HG02938 (cell line): ENCODE results near the gene RASGRP3.
"Not testable (repeated sequence)": the region's sequence is repeated elsewhere in the genome, so short reads cannot be mapped to it uniquely, and the experiment has no call there.

ENCODE experiments used
- ATAC-seq: cut with Tn5 transposase; IDR thresholded peaks from one replicate; pipeline ENCODE4 v1.9.1; 2021; ENCODE audit warnings: mild to moderate bottlenecking, moderate library complexity; ENCODE audit not compliant: unreplicated experiment

The RASGRP3 gene, protein sequence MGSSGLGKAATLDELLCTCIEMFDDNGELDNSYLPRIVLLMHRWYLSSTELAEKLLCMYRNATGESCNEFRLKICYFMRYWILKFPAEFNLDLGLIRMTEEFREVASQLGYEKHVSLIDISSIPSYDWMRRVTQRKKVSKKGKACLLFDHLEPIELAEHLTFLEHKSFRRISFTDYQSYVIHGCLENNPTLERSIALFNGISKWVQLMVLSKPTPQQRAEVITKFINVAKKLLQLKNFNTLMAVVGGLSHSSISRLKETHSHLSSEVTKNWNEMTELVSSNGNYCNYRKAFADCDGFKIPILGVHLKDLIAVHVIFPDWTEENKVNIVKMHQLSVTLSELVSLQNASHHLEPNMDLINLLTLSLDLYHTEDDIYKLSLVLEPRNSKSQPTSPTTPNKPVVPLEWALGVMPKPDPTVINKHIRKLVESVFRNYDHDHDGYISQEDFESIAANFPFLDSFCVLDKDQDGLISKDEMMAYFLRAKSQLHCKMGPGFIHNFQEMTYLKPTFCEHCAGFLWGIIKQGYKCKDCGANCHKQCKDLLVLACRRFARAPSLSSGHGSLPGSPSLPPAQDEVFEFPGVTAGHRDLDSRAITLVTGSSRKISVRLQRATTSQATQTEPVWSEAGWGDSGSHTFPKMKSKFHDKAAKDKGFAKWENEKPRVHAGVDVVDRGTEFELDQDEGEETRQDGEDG

DNA sequence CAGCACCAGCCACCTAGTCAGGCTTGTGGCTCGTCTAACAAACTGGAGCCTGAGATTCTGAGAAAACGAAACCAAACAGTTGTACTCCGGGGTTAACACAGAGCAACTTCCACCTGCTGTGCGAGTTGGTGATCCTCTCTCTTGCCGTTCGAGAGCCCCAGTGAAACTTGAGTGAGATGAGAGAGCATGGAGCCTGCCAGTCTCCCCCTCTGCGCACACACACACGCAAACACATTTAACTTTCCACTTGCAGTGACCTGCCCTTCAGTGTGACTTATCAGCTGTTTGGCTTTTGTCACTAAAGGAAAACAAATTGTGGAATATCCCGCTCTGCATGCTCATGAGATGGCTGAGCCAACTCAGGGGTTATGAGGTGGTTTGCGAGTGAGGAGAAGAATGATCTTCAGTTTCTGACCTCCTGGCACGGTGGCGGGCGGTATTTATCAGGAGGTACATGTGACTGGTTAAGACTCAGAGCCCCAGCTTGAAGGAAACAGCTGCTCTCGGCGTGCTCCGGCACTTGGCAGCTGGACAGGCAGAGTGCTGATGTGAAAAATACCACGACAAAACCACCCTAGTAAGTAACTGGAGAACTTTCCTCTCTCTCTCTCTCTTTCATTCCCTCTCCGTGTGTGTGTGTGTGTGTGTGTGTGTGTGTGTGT lies at the start of gene RASGRP3:
Gene RASGRP3 (plus strand): TSS at position 519 of the 662 bp plus-strand sequence. CDS start 38,488 bp downstream, outside the sequence.
- ATAC-seq = peak; percentile 49

DNA sequence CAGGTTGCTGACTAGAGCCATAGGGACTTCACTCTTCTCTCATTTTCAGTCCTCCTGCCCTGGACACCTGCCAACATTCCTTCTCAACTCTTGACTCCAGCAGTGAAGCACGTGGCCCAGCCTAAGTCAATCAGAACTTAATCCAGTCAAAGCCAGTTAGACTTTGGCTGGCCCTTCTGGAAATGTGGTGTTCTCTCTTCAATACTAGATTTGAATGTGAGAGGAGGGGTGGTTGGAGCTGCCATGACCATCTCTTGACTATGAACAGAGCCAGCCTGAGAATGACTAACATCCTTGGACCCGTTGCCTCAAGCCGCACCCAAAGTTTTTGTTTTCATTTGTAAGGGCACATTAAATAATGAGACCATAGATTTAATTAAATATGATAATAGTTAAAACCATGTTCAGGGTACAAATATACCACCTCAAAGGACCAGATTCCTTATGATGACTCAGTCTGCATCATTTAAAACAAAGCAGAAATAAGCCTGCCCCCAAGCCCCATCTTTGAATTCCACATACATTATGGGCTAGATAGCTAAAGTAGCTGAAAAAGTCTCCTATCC lies 49.7 kb upstream of the RASGRP3 start:
- no peak for ATAC-seq

DNA sequence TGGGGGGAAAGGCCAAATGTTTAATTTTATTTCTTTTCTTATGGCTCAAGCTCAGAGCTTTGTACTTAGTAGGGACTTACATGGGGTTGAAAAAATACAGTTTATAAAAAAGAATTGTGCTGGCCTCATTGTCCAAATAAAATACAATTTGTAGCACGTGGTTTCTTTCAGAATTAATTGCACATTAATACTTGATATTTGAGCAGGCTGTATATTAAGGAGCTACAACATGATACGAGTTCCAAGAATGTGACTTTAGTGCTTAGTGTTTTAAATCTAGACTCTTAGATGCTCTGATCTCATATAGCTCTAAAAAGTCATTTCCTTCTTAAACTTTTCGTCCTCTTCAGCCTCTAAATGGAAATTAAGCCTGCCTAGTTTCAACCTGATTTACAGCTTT lies 46.4 kb upstream of the RASGRP3 start:
- ATAC-seq = no peak

DNA sequence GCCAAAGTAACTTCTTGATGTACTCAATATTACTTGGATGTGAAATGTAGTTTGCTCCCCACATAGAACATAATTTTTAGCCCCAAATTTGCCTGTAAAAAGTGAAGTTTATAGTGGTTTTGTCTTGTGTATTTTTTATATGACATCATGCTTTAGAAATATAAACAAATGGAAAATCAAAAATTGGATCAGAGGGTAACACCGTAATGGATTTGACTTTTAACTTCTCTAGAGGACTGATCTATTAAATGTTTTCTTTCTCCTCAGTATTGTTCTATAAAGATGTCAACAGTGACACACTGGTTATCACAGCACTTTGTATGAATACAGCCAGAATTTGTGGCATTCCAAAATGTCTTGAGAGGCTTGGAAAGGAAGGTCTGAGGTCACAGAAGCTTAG lies 45.6 kb upstream of the RASGRP3 start:
- no peak for ATAC-seq

DNA sequence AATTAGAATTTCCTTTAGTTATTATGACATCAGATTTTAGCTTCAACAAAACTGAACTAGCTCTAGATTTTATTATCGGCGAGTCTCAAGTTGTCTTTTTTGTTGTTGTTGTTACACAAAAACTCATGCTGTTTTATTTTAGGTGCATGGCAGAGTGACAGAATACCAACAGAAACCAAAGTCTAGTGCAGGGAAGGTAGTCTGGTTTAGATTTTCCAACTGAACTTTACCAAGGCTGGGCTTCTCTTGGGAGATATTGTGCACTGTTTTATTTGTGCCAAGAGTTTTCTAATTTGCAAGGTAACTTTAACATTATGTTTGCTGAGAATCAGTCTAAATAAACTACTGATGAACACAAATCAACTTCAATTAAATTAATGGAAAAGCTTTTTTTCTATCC lies 43.6 kb upstream of the RASGRP3 start:
- ATAC-seq = no peak

DNA sequence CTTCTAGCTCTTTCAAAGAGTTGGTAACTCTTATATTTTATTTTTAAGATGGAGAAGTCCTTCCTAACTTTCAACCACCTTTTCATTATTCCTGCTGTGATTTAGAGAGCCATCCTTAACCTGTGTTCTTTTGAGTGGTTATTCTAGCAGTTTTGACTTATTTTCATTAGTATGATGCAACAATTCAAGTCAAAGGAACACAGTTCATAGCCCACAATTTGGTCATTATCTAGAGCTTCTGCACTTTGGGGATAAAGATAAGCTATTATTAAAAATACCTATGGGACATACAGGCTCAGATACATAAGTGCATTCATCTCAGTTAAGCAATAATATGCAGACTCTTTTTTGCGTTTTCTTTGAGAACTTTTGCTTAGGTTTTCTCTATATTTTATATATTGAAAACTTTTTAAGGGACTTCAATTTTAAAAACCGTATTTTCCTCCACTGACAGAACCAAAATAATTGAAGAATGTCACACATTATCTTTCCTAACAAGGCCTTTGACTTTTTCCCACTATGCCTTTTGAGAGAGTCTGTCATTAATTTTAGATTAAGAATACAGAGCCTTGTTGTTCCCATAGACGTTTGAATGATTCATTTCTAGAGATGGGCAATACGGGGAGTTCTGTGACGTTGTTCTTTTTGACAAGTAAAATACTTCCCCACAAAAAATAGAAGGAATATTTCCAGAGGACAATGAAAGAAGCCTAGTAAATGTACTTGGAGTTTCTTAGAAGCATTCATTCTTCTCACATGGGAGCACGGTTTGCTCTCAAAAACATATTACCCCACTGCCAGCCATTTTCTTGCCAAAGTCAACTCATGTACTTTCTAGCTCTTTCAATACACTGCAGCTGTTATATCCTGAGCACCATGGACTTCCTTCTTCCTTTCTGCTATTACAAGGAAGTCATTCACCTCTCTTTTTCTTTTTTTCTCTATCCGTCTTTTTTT lies 42.9 kb upstream of the RASGRP3 start:
- no peak for ATAC-seq

DNA sequence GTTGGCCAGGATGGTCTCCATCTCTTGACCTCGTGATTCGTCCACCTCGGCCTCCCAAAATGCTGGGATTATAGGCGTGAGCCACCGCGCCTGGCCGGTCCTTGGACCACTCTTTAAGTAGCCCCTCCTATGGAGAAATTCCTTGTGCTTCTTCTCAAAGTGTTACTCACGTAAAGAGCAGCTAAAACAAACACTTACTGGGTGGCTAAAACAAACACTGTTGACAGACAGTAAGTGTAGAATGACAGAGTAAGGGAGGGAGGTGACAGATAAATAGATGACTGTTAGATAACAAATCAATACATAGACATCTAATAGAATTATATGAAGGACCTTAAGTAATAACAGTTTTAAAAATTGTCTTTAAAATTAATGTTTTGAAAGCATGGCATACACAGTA lies 40.9 kb upstream of the RASGRP3 start:
- no peak for ATAC-seq

DNA sequence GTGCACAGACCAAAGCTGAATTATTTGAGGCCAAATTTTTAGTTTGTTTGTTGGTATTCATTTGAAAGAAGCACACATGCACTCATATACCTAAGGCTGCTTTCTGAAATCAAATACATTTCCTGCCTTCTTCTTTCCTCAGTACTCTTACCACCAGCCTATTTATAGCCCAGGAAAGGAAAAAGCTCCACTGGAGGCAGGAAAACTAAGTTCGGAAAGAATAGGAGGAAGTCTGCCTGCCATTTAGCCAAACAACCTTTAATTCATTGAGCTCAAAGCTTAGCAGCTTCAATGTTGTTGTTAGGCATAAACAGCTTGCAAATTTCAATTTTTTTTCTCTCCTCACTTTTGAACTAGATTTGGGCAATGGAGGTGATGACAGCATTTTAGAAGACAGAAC lies 40.4 kb upstream of the RASGRP3 start:
- ATAC-seq = no peak

DNA sequence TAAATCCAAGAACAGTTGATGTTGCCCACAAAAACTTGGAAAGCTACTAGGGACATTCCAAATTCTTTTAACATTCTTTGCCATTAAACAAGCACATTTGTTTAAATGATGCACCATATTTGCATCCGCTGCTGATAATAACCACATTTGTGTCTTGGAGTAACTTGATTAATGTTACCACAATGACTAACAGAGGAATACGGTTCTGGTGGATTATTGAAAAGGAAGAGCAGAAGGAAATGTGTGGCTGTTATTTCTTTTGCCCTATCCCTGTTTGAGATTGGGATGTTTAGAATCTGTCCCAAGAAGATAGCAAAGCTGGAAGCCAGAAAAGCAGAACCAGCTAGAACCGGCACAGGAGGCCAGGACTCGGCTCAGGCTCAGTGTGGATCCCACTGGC lies 39.2 kb upstream of the RASGRP3 start:
- ATAC-seq = no peak

DNA sequence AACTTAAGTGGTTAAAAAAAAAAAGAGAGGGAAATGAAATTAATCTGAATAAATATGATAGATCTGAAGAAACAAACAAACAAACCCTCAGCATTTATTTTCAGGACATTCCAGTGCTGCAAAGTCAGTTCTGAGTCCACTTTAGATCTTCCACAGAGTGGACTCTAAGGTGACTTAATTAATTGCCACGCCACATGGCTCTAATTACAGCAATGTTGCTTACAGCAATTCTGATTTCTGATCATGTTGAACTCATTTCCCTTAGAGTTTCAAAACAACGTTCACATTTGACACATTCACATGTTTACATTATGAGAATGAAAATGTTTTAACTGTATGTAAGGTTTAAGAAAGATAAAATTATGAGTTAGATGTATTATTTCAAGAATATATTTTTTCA lies 38.6 kb upstream of the RASGRP3 start:
- ATAC-seq = no peak

DNA sequence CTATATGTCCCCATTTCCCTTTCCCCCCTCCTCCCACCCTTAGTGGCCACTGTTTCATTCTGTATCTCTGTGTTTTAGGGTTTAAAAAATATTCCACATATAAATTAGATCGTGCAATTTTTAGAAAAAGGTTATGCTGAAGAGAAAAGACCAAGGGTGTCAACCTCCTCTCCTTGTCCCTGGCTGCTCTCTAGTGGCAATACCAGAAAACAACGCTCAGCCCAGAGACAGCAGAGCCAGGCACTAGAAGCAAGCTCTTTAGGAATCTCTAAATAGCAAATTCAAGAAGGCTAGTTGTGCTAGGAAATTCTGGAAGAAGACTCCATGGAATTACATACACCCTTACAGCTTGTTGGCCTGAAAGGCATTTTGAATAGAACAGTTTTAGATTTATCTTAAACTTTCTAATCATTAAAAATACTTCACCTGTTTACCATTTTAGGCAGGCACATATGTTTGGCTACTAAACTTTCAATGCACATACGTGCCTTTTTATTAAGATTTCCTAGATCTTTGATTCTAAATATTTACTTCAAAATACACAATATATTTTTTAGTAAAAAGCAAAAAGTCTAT lies 35.1 kb upstream of the RASGRP3 start:
- ATAC-seq = peak; percentile 92

DNA sequence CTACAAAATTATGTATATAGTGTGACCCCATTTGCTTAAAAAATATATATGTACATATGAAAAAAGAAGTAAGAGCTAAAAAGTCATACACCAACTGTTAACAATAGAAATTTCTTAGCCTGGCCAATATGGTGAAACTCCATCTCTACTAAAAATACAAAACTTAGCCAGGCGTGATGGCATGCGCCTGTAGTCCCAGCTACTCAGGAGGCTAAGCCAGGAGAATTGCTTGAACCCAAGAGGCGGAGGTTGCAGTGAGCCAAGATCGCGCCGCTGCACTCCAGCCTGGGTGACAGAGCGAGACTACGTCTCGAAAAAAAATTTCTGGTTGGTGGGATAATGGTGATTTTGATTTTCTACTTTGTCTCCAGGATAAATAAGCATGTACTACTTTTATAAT lies 34.4 kb upstream of the RASGRP3 start:
- not testable (repeated sequence) for ATAC-seq

DNA sequence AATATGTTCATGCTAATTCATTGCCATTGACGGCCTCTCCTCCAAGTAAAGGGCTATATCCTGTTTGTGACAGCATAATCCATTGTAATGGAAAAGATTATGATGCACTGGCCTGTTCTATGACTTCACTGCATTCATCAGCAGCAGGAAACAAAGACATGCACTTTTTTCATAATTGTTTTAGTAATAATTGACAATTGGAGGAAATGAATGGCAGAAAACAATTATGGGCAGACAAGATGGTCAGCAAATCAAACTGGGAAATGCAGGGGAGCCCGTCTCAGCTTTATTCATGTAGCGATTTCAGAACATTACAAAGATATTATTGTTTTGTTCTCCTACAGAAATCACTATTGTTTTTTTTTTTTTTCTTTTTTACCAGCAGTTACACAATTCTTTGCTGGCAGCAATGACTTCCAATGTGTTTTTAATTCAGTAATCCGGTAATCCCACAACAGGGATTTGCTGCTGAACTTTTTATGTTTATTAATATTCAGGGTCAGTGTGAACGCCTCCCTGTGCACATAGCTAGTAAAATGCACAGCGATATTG lies 33.8 kb upstream of the RASGRP3 start:
- ATAC-seq = no peak

DNA sequence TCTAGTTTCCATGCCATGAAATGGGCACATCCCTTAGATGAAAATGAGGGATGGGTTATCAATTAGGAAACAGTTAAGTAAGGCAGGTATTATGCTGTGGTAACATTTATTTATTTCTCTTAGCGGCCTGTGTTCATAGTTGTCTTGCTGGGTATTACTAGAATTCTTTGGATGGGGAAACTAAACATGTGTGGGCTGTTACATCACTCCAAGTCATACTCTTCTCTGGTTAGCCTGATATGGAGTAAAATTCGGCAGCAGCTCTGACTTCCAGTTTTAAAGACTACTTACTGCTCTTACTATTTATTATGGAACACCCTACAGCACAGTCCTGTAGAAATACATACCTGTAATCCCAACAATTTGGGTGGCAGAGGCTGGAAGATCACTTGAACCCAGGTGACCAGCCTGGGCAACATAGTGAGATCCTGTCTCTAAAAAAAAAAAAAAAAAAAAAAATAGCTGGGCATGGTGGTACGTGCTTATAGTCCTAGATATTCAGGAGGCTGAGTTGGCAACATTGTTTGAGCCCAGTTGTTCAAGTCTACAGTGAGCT lies 33.1 kb upstream of the RASGRP3 start:
- no peak for ATAC-seq

DNA sequence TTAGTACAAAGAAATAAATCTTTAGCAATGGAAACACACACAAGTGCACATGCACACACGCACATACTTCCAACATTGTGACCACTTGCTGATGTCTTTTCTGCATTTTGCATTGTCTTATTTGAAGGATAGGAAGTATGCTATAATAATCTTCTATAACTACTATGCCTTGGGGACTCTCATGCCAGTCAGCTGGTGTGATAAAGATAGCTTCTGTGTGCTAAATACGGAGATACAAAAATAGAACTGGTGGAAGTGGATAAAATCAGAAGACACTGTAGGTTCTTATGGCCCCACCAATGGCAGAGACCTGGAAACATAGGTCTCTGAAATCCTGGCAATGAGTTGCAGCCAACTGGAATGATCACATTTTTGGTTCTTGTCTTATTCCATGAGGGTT lies 31.5 kb upstream of the RASGRP3 start:
- ATAC-seq = no peak

DNA sequence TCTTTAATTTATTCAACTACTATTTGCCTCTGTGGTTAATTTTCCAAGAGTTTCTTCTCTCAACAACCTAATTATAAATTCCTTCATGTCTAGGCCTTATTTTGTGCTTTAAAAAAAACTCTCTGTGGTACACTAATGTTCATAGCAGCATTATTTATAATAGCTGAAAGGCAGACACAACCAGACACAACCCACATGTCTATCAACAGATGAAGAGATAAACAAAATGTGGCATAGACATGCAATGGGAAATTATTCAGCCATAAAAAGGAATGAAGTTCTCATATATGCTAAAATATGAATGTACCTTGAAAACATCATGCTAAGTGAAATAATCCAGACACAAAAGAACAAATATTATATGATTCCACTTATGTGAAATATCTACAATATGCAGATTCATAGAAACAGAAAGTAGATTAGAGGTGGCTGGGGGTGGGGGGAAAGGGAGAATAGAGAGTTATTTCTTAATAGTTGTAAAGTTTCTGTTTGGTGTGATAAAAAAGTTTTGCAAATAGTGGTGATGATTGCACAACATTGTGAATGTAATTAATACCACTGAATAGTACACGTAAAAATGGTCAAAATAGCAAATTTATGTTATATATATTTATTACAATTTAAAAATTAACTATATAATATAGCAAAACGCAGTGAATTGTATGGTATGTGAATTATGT lies 28.1 kb upstream of the RASGRP3 start:
- no peak for ATAC-seq

DNA sequence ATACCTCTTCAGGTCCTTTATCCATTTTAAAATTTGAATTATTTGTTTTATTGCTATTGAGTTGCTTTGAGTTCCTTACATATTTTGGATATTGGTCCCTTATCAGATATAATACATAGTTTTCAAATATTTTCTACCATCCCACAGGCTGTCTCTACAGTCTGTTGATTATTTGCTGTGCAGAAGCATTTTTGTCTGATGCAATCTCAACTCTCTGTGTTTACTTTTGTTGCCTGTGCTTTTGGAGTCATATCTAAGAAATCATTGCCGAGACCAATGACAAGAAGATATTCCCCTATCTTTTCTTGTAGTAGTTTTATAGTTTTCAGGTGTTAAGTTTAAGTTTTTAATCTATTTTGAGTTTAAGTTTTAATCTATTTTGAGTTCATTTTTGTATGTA lies 25.2 kb upstream of the RASGRP3 start:
- no peak for ATAC-seq

DNA sequence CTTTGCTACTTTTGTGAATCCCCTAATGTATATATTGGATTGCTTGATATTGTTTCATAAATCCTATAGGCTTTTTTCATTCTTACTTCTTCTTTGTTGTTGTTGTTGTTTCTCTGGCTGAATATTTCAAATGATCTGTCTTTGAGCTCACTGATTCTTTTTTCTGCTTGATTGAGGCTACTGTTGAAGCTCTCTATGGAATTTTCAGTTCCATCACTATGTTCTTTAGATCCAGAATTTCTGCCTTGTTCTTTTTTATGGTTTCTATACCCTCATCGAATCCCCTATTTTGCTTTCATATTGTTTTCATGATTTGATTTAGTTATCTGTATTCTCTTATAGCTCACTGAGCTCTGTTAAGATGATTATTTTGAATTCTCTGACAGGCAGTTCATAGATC lies 24.6 kb upstream of the RASGRP3 start:
- no peak for ATAC-seq

DNA sequence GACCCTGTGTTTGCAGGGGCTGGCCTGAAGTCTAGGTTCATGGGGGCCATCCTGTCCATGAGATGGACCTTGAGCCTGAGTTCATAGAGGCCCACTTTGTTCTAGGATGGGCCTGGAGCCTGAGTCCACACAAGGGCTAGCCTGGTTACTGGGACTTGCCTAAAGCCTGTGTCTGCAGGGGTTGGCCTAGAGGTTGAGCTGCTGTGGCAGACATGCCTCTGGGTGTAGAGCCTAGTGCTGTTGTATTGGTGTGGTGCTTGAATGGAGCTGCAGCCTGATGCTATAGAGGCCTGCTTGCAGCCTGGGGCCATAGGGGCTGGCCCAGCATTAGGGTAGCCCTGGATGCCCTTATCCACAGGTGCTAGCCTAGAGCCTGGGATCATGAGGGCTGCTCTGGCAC lies 23.9 kb upstream of the RASGRP3 start:
- no peak for ATAC-seq
